ENCODE data around the gene MYOM1. TPM values are rescaled to one million over a fixed set of nuclear protein-coding genes. Genes with fewer than 3 reads are reported as not detected.

Gene MYOM1
- total and polyA plus RNA-seq, 2 donors from 2014 or later: 2.1 to 6.8 TPM

- Histone ChIP-seq H3K27ac (ENCODE audit: low read depth in 2 of 2, low read length in 2 of 2) (no peak overlapping the region), H3K4me1 (ENCODE audit: control insufficient read depth in 2 of 3, insufficient read depth in 2 of 3, low read depth in 1 of 3, low read length in 3 of 3) (no peaks in the 10 kb centered on the region), H3K9me3 (ENCODE audit: control insufficient read depth in 2 of 3, insufficient read depth in 1 of 3, low read length in 3 of 3) (no peaks in the 10 kb centered on the region), H3K36me3 (ENCODE audit: control insufficient read depth in 2 of 3, insufficient read depth in 3 of 3, low read length in 3 of 3) (no peaks in the 10 kb centered on the region), H3K27me3 (ENCODE audit: control insufficient read depth, insufficient read depth, low read length) (no peaks in the 10 kb centered on the region), H3K9ac (ENCODE audit: low read length in 3 of 3) (no peak overlapping the region), H3K4me3 (ENCODE audit: low read length in 3 of 3) (no peak overlapping the region)
- FAIRE-seq (no peak), DNase-seq (no peak)
- intact Hi-C loops (cut with DNase I): no loop called here
- no peak for TF ChIP-seq CTCF (IDR thresholded peaks at IDR 0.05; ENCODE audit: borderline replicate concordance, extremely low read depth, insufficient read depth)
Observed at GRCh38 chr18:3089579-3089978, 130.2 kb downstream of the MYOM1 start.

- Histone ChIP-seq H3K27ac (ENCODE audit: low read depth in 2 of 2, low read length in 2 of 2) (no peak overlapping the region), H3K4me1 (ENCODE audit: control insufficient read depth in 2 of 3, insufficient read depth in 2 of 3, low read depth in 1 of 3, low read length in 3 of 3) (no peaks in the 10 kb centered on the region), H3K36me3 (ENCODE audit: control insufficient read depth in 2 of 3, insufficient read depth in 3 of 3, low read length in 3 of 3) (no peaks in the 10 kb centered on the region), H3K27me3 (ENCODE audit: control insufficient read depth, insufficient read depth, low read length) (no peaks in the 10 kb centered on the region), H3K9ac (ENCODE audit: low read length in 3 of 3) (no peak overlapping the region), H3K4me3 (ENCODE audit: low read length in 3 of 3) (no peak overlapping the region), H3K9me3 (ENCODE audit: control insufficient read depth in 2 of 3, insufficient read depth in 1 of 3, low read length in 3 of 3) (no peaks in the 10 kb centered on the region)
- no peak for DNase-seq
- TF ChIP-seq CTCF (IDR thresholded peaks at IDR 0.05; ENCODE audit: borderline replicate concordance, extremely low read depth, insufficient read depth): no peak
- FAIRE-seq: no peak
- intact Hi-C loops (cut with DNase I): no loop called here
Observed at GRCh38 chr18:3088449-3088848, 131.3 kb downstream of the MYOM1 start.

- Histone ChIP-seq H3K4me1 (ENCODE audit: control insufficient read depth in 2 of 3, insufficient read depth in 2 of 3, low read depth in 1 of 3, low read length in 3 of 3) (peaks cover 0 to 2% (median 2%) of the 10 kb centered on the region in 3 donors), H3K9ac (ENCODE audit: low read length in 3 of 3) (no peak overlapping the region), H3K9me3 (ENCODE audit: control insufficient read depth in 2 of 3, insufficient read depth in 1 of 3, low read length in 3 of 3) (no peaks in the 10 kb centered on the region), H3K4me3 (ENCODE audit: low read length in 3 of 3) (no peak overlapping the region), H3K27ac (ENCODE audit: low read depth in 2 of 2, low read length in 2 of 2) (no peak overlapping the region), H3K36me3 (ENCODE audit: control insufficient read depth in 2 of 3, insufficient read depth in 3 of 3, low read length in 3 of 3) (no peaks in the 10 kb centered on the region), H3K27me3 (ENCODE audit: control insufficient read depth, insufficient read depth, low read length) (no peaks in the 10 kb centered on the region)
- intact Hi-C loops (cut with DNase I): no loop called here
- no peak for FAIRE-seq
- no peak for TF ChIP-seq CTCF (IDR thresholded peaks at IDR 0.05; ENCODE audit: borderline replicate concordance, extremely low read depth, insufficient read depth)
- no peak for DNase-seq
Observed at GRCh38 chr18:3086871-3087270, 132.9 kb downstream of the MYOM1 start.

GRCh38 chr18:3085612-3086011 lies 134.2 kb downstream of the MYOM1 start:
- Histone ChIP-seq H3K4me3 (ENCODE audit: low read length in 3 of 3) (no peak overlapping the region), H3K36me3 (ENCODE audit: control insufficient read depth in 2 of 3, insufficient read depth in 3 of 3, low read length in 3 of 3) (no peaks in the 10 kb centered on the region), H3K9ac (ENCODE audit: low read length in 3 of 3) (no peak overlapping the region), H3K27me3 (ENCODE audit: control insufficient read depth, insufficient read depth, low read length) (no peaks in the 10 kb centered on the region), H3K27ac (ENCODE audit: low read depth in 2 of 2, low read length in 2 of 2) (no peak overlapping the region), H3K4me1 (ENCODE audit: control insufficient read depth in 2 of 3, insufficient read depth in 2 of 3, low read depth in 1 of 3, low read length in 3 of 3) (peaks cover 0 to 6% (median 2%) of the 10 kb centered on the region in 3 donors), H3K9me3 (ENCODE audit: control insufficient read depth in 2 of 3, insufficient read depth in 1 of 3, low read length in 3 of 3) (no peaks in the 10 kb centered on the region)
- FAIRE-seq: no peak
- no peak for DNase-seq
- TF ChIP-seq CTCF (IDR thresholded peaks at IDR 0.05; ENCODE audit: borderline replicate concordance, extremely low read depth, insufficient read depth): no peak
- intact Hi-C loops (cut with DNase I): no loop called here

Data from kidney (tissue), 14 donors.